OCI-LY1 (cell line): ENCODE results near the gene PKIG.
"Not testable (repeated sequence)": the region's sequence is repeated elsewhere in the genome, so short reads cannot be mapped to it uniquely, and the experiment has no call there.

Experiments
- EZH2 ChIP-seq: fragments of 200-600 bp; sonication (generic), shearing (Covaris generic); IDR thresholded peaks from 2 replicates; pipeline ENCODE4 v1.8.0; 2017; ENCODE audit warnings: borderline replicate concordance, mixed run types, mild to moderate bottlenecking, antibody characterized with exemption, low read length, moderate library complexity, mixed read lengths
- TF ChIP-seq, protein P1 (sequence below): fragments of 200-600 bp; sonication (generic), shearing (Covaris generic); IDR thresholded peaks from 2 replicates; pipeline ENCODE4 v1.5.1; 2017; ENCODE audit warnings: mild to moderate bottlenecking, antibody characterized with exemption, low read length, moderate library complexity, mixed read lengths

DNA sequence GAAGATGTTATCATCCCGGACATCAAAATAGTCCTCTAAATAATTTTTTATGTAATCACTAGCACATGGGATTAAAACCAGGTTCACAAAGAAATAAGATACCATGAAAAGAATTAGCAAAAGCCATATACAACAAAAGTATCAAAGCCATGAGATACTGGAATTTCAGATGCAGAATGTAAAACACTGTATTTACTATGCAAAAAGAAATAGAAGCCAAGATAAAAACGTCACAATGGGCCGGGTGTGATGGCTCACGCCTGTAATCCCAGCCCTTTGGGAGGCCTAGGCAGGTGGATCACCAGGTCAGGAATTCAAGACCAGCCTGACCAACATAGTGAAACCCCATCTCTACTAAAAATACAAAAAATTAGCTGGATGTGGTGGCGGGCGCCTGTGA is 21.6 kb upstream of the PKIG start:
- TF ChIP-seq, protein P1, sequence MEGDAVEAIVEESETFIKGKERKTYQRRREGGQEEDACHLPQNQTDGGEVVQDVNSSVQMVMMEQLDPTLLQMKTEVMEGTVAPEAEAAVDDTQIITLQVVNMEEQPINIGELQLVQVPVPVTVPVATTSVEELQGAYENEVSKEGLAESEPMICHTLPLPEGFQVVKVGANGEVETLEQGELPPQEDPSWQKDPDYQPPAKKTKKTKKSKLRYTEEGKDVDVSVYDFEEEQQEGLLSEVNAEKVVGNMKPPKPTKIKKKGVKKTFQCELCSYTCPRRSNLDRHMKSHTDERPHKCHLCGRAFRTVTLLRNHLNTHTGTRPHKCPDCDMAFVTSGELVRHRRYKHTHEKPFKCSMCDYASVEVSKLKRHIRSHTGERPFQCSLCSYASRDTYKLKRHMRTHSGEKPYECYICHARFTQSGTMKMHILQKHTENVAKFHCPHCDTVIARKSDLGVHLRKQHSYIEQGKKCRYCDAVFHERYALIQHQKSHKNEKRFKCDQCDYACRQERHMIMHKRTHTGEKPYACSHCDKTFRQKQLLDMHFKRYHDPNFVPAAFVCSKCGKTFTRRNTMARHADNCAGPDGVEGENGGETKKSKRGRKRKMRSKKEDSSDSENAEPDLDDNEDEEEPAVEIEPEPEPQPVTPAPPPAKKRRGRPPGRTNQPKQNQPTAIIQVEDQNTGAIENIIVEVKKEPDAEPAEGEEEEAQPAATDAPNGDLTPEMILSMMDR = not testable (repeated sequence)
- not testable (repeated sequence) for TF ChIP-seq EZH2
